Fibroblast of lung (primary cell): ENCODE results near the gene VANGL1.

Experiments
- CTCF ChIP-seq, 2 donors: IDR thresholded peaks in 1 of 2; conservative IDR thresholded peaks in 1 of 2; 1 replicate in 1 of 2; 2 replicates in 1 of 2; pipeline ENCODE4 v1.5.1; 2011 to 2012; ENCODE audit warnings: low read length in 2 of 2, control low read depth in 1 of 2, inconsistent platforms in 1 of 2, low read depth in 1 of 2, mild to moderate bottlenecking in 1 of 2
- EZH2 ChIP-seq: IDR thresholded peaks from 2 replicates; pipeline ENCODE4 v1.5.1; 2012; ENCODE audit warnings: low read length, control low read depth, mild to moderate bottlenecking; ENCODE audit errors: missing control alignments

- no peak for TF ChIP-seq CTCF (conservative IDR thresholded peaks at IDR 0.05 in 1 of 2, IDR thresholded peaks at IDR 0.05 in 1 of 2; ENCODE audit: low read depth in 1 of 2, low read length in 2 of 2)
- TF ChIP-seq EZH2: no peak
Observed at GRCh38 chr1:115728341-115728740, 86.6 kb downstream of the VANGL1 start.
